Measurements from ENCODE around the gene SV2C. TPM values are rescaled to one million over a fixed set of nuclear protein-coding genes. Genes with fewer than 3 reads are reported as not detected.
"Not testable (repeated sequence)": the region's sequence is repeated elsewhere in the genome, so short reads cannot be mapped to it uniquely, and the experiment has no call there.

SV2C gene
- total RNA-seq, 1 donor from 2014 or later = 0.05 TPM

- DNase-seq = no peak
- intact Hi-C loops (cut with micrococcal nuclease) = no loop called here
- ATAC-seq = no peak
Measured at GRCh38 chr5:76325326-76325725, 242.1 kb downstream of the SV2C start.

GRCh38 chr5:76325876-76326491 is 242.8 kb downstream of the SV2C start:
- ATAC-seq (peak; percentile 61), DNase-seq (no peak)
- intact Hi-C loops (cut with micrococcal nuclease) = no loop called here

- ATAC-seq = peak; percentile 26
- no peak for DNase-seq
- intact Hi-C loops (cut with micrococcal nuclease) = no loop called here
Measured at GRCh38 chr5:76326577-76327302, 243.6 kb downstream of the SV2C start.

- intact Hi-C loops (cut with micrococcal nuclease) = no loop called here
- ATAC-seq = no peak
Measured at GRCh38 chr5:76329346-76329745, 246.2 kb downstream of the SV2C start.

GRCh38 chr5:76331126-76331525 is 247.9 kb downstream of the SV2C start:
- ATAC-seq (no peak), DNase-seq (no peak)
- intact Hi-C loops (cut with micrococcal nuclease) = no loop called here

More at GRCh38 chr5:76329346-76329745, 246.2 kb downstream of the SV2C start:
- no peak for DNase-seq

DNA sequence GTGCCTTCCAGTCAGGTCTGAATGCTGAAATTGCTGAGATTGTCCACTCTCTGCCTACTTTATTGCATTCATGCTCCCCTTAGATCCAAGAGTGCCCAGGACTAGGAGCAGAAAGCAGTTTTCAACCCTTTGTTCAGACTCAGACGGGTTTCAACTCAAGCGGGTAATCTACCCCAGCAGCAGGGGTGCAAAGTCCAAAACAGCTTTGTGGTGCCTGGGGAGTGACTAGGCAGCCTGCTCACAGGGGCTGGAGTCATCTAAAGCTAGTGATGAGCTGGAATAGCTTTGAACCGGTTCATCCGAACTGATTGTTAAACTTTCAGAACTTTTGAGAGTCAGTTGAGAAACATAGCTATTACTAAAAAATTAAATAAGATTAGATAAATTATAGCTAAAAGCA is 248.9 kb downstream of the SV2C start:
- intact Hi-C loops (cut with micrococcal nuclease) = no loop called here
- DNase-seq (no peak), ATAC-seq (no peak)

- ATAC-seq = no peak
- intact Hi-C loops (cut with micrococcal nuclease) = no loop called here
- DNase-seq = no peak
Measured at GRCh38 chr5:76332611-76333205, 249.5 kb downstream of the SV2C start.

DNA sequence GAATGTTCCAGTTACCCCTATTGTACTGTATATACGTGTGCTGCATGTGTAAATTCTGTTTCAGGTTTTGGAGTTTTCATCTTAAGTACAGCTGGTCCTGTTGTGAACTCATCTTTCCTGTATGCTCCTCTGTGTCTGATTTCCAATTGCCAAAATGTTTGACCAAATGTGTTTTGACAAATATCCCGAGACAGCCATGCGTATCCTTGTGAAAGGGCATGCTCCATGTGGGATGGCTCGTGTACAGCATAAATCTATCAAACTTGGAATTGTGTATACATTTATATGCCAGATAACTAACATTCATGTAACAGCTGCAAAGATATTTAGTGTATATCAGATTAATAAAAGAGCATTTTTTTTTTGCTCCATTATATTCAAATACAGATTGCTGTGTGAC is 250.4 kb downstream of the SV2C start:
- no peak for DNase-seq

GRCh38 chr5:76334574-76334973 is 251.4 kb downstream of the SV2C start:
- no peak for DNase-seq
- ATAC-seq = no peak
- intact Hi-C loops (cut with micrococcal nuclease) = no loop called here

More for the DNA sequence above, 250.4 kb downstream of the SV2C start:
- ATAC-seq = no peak
- intact Hi-C loops (cut with micrococcal nuclease) = no loop called here

GRCh38 chr5:76335451-76335850 is 252.3 kb downstream of the SV2C start:
- ATAC-seq; intact Hi-C loops (cut with micrococcal nuclease); DNase-seq: not testable (repeated sequence)

- DNase-seq; ATAC-seq; intact Hi-C loops (cut with micrococcal nuclease): not testable (repeated sequence)
Measured at GRCh38 chr5:76336253-76336809, 253.1 kb downstream of the SV2C start.

DNA sequence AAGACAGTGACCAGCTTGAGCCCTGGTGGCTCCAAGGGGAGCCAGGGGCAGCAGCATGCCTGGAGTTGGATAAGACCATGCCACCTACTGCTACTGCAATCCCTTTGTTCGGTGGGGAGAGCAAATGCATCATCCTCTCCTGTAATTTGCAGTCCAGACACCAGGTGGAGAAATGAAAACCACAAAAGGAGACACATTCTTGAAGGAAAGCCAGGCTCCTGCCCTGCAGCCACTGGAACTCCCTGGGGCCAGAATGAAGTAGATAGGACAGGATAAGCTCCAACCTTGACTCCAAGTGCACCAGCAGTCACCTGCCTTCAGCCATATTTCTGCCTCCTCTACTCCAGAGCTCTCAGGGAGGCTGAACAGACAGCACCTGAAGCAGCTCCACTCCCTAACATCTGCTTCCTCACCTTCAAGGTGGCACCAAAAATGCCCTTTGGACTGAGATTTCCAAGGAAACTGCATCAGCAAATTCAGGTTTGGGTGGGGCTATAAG is 254.8 kb downstream of the SV2C start:
- DNase-seq (no peak), ATAC-seq (peak; percentile 54)
- intact Hi-C loops (cut with micrococcal nuclease) = no loop called here

- intact Hi-C loops (cut with micrococcal nuclease) = no loop called here
- DNase-seq (no peak), ATAC-seq (no peak)
Measured at GRCh38 chr5:76339919-76340318, 256.7 kb downstream of the SV2C start.

DNA sequence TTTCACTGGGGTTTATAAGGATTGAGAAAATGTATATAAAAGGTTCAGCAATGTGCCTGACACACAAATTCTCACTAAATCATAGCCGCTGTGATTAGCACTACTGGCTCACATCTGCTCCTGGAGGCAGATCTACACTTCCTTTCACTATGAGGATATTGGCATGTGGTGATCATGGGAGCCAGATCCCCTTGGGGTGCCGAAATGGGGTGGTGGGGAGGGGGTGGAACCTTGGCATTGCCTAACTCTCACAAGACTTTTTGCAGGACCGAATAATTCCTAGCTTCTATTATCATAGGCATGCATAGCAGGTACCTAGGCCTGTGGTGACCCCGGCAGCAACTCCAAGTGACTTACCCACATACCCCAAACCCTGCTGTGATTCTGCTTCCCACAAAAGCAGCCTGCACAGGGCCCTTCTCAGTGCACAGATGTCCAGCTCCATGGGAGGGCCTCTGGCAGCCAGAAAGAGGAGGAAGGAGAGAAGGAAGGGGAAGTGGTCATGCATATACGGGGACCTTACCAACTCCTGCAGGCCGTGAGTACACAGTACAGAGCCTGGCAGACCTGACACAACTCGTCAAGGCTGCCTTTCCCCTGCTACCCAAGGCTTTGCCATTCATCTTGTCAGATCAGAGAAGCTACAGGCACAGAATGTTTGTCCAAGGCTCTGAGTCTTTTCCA is 258.6 kb downstream of the SV2C start:
- ATAC-seq = peak; percentile 69
- DNase-seq = peak; percentile 31

GRCh38 chr5:76342474-76342873 is 259.3 kb downstream of the SV2C start:
- DNase-seq (no peak), ATAC-seq (no peak)
- intact Hi-C loops (cut with micrococcal nuclease) = no loop called here

More for the DNA sequence above, 258.6 kb downstream of the SV2C start:
- intact Hi-C loops (cut with micrococcal nuclease) = no loop called here

GRCh38 chr5:76345582-76345981 is 262.4 kb downstream of the SV2C start:
- DNase-seq = no peak
- intact Hi-C loops (cut with micrococcal nuclease) = no loop called here
- no peak for ATAC-seq

DNA sequence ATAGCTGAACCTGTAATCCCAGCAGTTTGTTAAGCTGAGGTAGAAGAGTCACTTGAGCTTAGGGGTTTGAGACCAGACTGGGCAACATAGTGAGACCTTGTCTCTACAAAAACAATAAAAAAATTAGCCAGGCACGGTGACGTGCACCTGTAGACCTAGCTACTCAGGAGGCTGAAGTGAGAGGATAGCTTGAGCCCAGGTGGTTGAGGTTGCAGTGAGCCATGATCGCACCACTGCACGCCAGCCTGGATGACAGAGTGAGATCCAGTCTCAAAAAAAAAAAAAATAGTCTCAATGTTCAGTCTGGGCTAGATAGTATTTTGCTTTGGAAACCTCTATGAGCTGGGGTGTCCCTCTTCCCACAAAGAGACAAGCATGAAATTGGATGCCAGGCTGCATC is 268.0 kb downstream of the SV2C start:
- no peak for ATAC-seq
- no peak for DNase-seq
- intact Hi-C loops (cut with micrococcal nuclease) = no loop called here

- DNase-seq (no peak), ATAC-seq (no peak)
- intact Hi-C loops (cut with micrococcal nuclease) = no loop called here
Measured at GRCh38 chr5:76351577-76351976, 268.4 kb downstream of the SV2C start.

GRCh38 chr5:76356887-76357286 is 273.7 kb downstream of the SV2C start:
- no peak for ATAC-seq
- intact Hi-C loops (cut with micrococcal nuclease) = no loop called here
- DNase-seq = no peak

Measured in left ventricle myocardium superior (tissue), 1 donor.